Activated CD8-positive, alpha-beta memory T cell treated with anti-CD3 and anti-CD28 coated beads, Interleukin-2, amount 50 U/mL, for 1 hour (primary cell): ENCODE results near the gene CNTNAP2.
"Not testable (repeated sequence)": the region's sequence is repeated elsewhere in the genome, so short reads cannot be mapped to it uniquely, and the experiment has no call there.

ENCODE experiments used
- DNase-seq: peaks from one replicate; pipeline ENCODE4 v3.0.0-alpha.2; 2020; ENCODE audit errors: extremely low read depth

CNTNAP2 gene

DNA sequence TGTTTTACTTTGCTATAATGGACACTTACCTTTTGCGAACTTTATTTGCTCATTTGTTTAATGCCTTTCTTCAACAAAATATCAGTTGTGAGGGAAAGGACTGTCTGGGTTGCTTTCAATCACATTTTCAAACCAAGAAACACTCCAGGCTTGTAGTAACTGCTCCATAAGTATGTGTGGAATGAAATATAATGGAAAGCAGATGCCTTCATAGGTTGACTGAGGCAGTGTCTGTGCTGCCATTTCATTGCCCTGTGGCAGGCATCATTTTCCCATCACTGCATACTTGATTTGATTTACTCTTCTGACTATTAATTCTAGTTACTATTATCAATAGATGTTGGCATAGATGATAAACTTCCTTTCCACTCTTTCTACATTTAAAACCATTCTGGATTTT lies 762.3 kb downstream of the CNTNAP2 start:
- DNase-seq, result no peak

DNA sequence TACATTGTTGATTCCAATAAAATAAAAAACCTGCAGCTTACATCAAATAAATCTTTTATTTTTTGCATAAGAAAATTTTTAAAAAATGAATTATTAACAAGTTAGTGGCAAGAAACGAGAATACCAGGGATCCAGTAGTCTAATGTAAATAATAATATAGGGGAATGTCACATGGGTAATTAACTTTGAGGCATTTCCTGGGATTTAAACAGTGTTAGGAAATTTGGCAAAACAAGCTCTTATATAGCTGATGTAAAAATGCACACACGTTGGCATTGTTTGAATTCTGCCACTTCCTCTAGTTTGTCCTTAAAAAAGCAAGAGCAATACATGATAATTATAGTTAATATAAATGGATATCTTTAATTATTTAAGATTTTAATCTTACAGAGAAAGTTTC lies 768.6 kb downstream of the CNTNAP2 start:
- DNase-seq, result no peak

DNA sequence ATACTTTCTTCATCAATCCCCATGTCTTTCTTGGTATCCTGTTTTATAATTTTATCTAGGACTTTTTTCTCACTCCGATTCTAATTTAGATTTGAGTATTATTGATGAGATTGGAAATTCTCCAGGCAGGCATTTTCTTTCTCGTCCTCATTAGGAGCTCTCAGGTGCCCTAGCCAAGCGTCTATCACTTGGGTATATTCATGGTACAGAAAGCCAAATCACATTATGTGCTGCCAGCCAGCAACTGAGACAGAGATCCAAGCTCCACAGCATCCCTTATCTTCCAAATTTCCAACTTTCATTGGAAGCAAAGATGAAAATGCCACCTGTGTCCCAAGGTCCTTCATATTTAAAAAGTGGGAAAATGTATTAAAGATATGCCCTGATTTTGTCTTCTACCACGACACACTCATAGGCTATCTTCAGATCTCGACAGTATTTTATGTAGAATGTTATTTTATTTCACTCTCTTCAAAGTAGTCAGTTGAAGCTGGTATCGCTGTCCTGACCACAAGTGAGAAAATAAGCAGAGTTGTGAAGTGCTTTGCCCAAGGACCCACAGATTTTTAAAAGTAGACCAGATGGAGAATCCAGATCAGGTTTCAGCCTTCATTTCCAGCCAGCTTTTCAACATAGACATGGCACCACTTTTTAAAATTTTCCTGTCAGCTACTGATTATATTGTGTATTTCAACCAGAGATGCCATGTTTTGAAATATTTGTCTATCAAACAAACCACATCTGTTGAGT lies 773.4 kb downstream of the CNTNAP2 start:
- no peak for DNase-seq

GRCh38 chr7:146892151-146892550 lies 775.5 kb downstream of the CNTNAP2 start:
- no peak for DNase-seq

DNA sequence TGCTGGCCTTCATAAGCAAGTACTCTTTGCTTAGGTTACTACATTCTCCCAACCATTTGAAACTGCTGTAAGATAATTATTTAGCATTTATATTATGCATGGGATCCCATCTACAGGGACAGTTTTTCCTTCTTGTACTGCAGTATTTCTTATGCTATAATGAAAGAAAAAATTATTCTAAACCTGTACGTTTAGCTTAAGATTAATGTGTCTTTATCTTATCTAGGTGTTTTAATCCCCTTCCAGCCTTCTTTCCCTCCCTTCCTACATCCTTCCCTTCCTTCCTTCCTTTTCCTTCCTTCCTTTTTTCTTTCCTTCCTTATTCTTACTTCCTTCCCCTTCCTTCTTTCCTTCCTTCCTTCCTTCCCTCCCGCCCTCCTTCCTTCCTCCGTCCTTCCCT lies 778.3 kb downstream of the CNTNAP2 start:
- DNase-seq, result no peak

GRCh38 chr7:146902266-146902665 lies 785.7 kb downstream of the CNTNAP2 start:
- no peak for DNase-seq

- DNase-seq, result no peak
Measured at GRCh38 chr7:146902728-146903127, 786.1 kb downstream of the CNTNAP2 start.

DNA sequence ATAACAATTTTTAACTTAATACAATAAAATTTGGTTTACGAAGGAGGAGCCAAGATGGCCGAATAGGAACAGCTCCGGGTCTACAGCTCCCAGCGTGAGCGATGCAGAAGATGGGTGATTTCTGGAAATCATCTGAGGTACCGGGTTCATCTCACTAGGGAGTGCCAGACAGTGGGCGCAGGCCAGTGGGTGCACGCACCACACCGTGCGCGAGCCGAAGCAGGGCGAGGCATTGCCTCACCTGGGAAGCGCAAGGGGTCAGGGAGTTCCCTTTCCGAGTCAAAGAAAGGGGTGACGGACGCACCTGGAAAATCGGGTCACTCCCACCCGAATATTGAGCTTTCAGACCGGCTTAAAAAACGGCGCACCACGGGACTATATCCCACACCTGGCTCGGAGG lies 789.1 kb downstream of the CNTNAP2 start:
- not testable (repeated sequence) for DNase-seq

GRCh38 chr7:146922782-146923181 lies 806.2 kb downstream of the CNTNAP2 start:
- DNase-seq, result no peak

GRCh38 chr7:146926841-146927240 lies 810.2 kb downstream of the CNTNAP2 start:
- no peak for DNase-seq

DNA sequence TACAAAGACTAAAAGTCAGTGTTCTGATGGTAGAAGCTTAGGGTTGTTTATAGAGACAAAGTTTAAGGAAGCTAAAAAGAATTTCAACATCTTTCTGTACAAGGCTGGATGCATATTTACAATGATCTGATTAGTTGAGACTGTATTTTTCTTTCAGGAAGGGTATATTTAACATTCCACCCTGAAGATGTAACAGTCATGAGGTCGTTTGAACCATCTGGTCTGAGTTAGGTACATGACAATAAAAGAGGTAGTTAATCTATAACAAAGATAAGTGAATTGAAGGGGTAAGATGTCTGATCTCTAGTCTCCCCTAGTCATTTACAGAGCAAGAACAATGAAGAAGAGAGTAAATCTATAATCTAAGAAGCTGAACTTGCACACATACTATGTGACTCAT lies 821.2 kb downstream of the CNTNAP2 start:
- DNase-seq, result no peak

DNA sequence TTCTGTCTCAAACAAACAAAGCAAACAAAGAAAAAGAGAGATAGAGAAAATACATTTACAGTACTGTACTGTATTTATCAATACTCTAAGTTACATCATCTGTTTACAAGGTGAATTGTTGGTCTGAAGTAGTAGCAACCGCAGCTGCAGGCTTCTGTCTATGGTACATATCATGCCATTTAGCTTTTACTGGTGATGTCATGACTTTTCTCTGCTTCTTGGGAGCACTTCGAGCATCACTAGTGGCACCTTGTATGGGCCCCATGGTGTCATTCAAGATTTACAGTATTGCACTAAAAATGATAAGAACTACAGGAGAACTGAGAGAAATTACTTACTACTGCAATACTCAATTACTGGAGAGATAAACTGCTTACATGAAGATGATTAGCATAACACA lies 826.9 kb downstream of the CNTNAP2 start:
- DNase-seq, result no peak

GRCh38 chr7:146948703-146949102 lies 832.1 kb downstream of the CNTNAP2 start:
- no peak for DNase-seq

GRCh38 chr7:146956321-146956720 lies 839.7 kb downstream of the CNTNAP2 start:
- DNase-seq, result no peak

- no peak for DNase-seq
Measured at GRCh38 chr7:146956853-146957252, 840.3 kb downstream of the CNTNAP2 start.

DNA sequence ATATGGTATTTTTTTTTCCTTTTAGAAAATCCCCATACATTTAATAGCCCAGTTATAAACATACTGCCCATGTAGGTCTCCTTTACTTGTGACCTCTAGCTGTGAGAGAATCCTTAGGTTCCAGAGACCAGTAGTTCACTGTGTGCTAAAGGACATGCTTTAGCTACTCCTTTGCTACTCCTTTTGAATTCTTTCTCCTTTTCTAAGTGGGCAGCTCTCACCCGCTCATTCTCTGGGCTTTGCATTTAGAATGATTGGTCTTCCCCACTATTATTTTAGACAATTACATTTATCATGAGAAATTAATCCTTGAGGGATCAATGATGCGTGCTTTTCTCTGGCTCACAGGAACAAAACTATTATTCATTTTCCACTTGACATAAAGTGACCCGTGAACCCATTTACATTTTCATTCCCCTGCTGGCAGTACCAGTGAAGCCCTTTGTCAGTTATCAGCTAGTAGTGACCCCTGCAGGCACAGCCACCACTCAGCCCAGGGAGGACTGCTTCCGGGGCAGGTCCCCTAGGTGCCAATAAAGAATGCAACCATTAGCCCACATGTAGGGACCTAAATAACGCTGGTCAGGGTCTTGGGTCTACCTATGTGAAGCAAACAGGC lies 844.3 kb downstream of the CNTNAP2 start:
- no peak for DNase-seq

- DNase-seq, result no peak
Measured at GRCh38 chr7:146961617-146962016, 845.0 kb downstream of the CNTNAP2 start.

DNA sequence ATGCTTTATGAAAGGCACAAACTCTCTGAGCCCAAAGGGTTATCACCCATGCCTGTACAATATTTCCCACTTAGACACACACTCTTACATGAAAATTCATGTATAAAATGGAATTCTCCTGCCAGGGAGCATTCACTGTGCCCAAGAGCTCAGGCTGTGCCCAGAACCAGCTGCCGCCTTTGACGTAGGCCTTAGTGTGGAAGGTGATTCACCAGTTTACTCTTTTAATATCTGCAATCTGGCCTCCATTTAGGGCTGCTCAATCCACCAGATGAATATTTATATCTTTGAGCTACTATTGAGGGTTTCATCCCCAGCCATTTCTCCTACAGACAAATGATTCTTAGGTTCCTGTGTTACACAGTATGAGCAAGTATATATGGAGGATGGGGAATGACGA lies 849.7 kb downstream of the CNTNAP2 start:
- no peak for DNase-seq

DNA sequence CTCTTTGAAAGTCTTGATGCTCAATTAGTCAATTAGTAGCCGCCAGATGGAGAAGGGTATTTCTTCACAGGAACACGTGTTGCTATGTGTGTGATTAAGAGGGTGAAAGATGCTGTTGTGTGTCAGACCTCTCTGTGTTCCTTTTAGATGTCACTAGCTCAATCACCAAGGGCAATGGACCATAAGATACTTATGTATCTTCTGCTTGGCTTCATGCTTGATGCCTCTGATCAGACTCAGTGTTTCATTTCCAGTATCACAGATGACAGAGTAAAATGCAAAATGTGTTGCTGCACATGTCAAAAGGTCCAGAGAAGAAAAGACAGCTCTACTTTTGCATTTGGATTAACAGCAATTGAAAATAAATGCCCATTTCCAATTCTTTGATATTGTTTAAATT lies 865.9 kb downstream of the CNTNAP2 start:
- DNase-seq, result no peak

DNA sequence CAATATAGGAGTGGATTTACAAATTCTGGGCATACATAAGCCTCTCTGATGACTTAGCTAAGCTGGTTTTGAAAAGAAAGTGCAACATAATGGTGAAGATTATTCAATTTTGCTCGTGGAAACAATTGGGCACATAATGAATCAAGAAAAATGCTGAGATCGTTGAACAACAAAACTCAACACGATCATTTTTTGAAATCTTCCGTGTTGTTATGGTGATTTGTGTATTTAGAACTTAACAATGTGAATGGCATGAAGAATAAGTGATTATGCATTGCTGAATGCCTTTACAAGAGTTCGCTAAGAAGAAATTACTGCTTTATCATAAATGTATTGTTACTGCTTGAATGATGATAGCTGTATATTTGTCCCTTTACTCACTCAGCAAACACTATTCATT lies 875.0 kb downstream of the CNTNAP2 start:
- no peak for DNase-seq

GRCh38 chr7:146993764-146994163 lies 877.2 kb downstream of the CNTNAP2 start:
- DNase-seq, result no peak

- DNase-seq, result no peak
Measured at GRCh38 chr7:147008530-147008929, 891.9 kb downstream of the CNTNAP2 start.

DNA sequence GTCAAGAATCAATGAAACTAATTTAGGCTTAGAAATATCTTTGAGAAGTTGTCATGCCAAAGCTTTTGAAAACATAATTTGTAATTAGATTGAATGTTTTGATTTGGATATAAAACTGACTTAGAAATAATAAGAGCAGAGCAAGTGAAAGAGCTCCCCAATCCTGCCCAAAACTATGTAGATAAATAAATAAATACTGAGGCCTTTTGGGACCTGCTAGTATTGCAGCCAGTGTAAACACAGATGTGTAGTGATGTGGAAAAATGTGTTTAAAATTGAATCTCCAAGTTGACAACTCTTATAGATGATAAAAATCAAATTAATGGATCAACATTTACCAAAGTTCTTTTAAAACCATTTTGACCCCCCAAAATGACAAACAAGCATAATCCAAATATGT lies 896.1 kb downstream of the CNTNAP2 start:
- no peak for DNase-seq

GRCh38 chr7:147013825-147014224 lies 897.2 kb downstream of the CNTNAP2 start:
- DNase-seq, result no peak
